Measurements from ENCODE around the gene ARF3.

DNA sequence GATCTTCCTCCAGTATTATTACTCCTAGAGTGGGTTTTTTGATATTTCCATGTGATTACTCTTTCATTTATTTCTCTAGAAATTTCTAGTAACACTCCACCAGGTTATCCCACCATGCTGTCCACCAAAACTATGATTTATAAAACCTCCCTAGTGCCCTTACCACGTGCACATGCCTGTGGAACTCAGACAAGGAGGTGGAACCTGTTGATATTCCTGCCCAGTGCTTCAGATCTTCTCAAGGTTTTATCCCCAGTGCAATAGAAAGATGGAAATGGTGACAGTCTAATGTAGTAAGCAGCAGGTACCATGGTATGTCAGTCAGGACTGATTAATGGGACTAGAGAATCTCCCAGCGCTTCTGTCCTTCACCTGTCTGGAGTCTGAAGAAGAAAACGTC, 3.5 kb upstream of the ARF3 start:
- TF ChIP-seq ZNF512B (CRISPR knock-in tag; IDR thresholded peaks at IDR 0.05; ENCODE audit: borderline replicate concordance) (no peak), KMT2B (CRISPR knock-in tag; IDR thresholded peaks at IDR 0.05) (no peak), ELF4 (CRISPR knock-in tag; IDR thresholded peaks at IDR 0.05; ENCODE audit: borderline replicate concordance) (no peak), JUN (CRISPR knock-in tag; IDR thresholded peaks at IDR 0.05) (no peak), TAF1 (CRISPR knock-in tag; IDR thresholded peaks at IDR 0.05) (no peak), ZNF350 (CRISPR knock-in tag; IDR thresholded peaks at IDR 0.05; ENCODE audit: borderline replicate concordance, low read depth) (no peak), ZNF768 (CRISPR knock-in tag; IDR thresholded peaks at IDR 0.05) (no peak), FOXA1 (IDR thresholded peaks at IDR 0.05) (no peak), FOXA1 (CRISPR knock-in tag; IDR thresholded peaks at IDR 0.05) (no peak), ZBTB43 (CRISPR knock-in tag; conservative IDR thresholded peaks at IDR 0.05) (no peak), ZNF34 (CRISPR knock-in tag; IDR thresholded peaks at IDR 0.05; ENCODE audit: borderline replicate concordance) (no peak), GABPB1 (CRISPR knock-in tag; IDR thresholded peaks at IDR 0.05) (no peak)

Measured in HepG2 (cell line).